GM21381 (cell line): ENCODE measurements around the gene AGBL1.

Source experiments
- ATAC-seq: cut with Tn5 transposase; IDR thresholded peaks from one replicate; pipeline ENCODE4 v1.9.1; 2021; ENCODE audit warnings: mild to moderate bottlenecking, moderate library complexity; ENCODE audit not compliant: unreplicated experiment

Gene AGBL1

GRCh38 chr15:86316726-86317383 is 237.2 kb downstream of the AGBL1 start:
- ATAC-seq: no peak

- no peak for ATAC-seq
These were observed 237.7 kb downstream of the AGBL1 start for GRCh38 chr15:86317384-86317740.

- no peak for ATAC-seq
These were observed 243.0 kb downstream of the AGBL1 start for GRCh38 chr15:86322629-86323028.

DNA sequence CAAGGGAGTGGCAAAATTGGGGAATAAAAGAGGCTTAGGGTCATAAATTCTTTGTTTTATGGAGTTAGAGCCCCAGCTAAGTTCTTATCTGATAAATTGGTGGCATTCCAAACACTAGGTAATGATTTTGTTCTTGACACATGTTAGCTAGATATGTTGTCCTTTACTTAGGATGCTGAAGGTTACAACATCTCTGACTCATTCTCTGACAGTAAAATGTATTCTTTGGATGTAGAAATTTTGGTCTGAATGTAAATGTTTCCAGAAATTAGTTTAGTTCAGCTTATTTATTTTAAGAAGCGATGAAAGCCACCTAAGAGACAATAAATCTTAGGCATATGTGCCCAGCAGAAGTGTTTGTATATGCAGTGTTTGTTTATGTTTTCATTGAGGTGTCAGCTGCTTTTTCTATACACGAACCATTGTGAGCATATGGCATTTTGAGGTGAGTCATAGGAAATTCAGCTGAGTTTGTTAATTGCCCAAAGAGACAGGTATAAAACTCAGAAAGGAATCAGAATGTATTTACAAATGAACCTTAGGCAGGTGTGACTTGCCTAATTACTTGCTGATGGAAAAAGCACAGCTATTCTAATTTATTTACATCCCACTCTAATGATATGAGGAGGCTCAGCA is 247.7 kb downstream of the AGBL1 start:
- ATAC-seq: no peak

DNA sequence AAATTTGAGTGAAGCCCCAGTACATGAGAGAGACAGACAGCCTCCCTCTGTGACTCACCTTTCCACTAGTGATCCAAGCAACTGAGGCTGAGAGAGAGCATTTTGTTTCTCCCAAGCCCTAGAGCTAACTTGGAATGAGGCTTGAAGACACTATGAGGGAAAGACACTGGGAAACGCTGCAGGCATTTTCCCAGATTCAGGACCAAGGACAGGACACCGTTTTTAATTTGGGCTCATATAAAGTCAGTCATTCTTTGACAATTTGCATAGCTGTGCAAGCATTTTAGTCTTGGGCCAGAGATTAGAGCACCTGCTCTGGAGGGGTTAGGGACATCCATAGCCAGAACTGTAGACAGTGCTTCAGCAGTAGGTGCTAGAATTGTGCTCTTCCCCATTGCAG is 249.0 kb downstream of the AGBL1 start:
- ATAC-seq: no peak

- ATAC-seq: no peak
These were observed 249.8 kb downstream of the AGBL1 start for GRCh38 chr15:86329311-86330013.

DNA sequence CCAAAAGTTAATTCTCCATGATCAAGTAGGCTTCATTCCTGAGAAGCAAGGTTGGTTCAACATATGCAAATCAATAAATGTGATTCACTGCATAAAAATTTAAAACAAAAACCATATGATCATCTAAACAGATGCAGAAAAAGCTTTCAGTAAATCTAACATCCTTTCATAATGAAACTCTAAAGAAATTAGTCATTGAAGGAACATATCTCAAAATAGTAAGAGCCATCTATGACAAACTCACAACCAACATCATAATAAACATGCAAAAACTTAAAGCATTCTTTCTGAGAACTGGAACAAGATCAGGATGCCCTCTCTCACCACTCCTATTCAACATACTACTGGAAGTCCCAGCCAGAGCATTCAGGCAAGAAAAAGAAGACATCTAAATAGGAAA is 254.1 kb downstream of the AGBL1 start:
- no peak for ATAC-seq

GRCh38 chr15:86336051-86336788 is 256.5 kb downstream of the AGBL1 start:
- ATAC-seq: no peak

DNA sequence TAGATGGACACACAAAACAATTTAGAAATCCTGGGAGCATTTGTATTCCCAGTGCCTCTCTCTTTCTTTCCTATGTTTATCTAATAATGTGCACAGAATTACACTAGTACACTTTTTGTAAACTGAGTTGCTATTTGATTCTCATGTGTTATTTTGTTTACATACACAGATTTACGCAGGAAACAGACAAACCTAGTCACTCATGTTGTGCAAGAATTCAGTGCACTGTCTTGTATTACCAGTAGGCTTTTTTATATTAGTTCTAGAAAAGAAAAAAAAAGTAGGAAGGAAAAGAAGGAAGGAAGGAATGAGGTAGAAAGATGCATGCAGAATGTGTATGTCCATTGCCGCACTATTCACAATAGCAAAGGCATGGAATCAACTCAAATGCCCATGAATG is 257.4 kb downstream of the AGBL1 start:
- ATAC-seq: no peak

DNA sequence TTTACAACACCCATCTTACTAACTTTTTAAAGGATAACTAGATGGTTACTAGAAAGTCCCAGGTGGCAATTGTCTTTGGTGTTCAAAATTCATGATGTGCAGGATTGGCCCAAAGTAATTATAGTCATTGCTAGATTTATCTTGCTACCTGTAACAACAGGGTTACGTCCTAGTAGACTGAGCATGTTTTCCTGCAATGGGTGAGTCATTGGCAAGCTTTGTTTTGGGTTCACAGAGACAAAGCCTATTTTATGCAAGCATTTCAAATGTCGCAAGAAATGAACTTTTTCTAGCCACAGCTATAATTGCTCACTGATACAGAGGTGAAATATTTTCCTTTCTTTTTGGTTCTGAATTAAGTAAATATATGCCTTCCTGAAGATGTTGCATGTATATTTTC is 267.6 kb downstream of the AGBL1 start:
- no peak for ATAC-seq

GRCh38 chr15:86349565-86349964 is 269.9 kb downstream of the AGBL1 start:
- no peak for ATAC-seq

DNA sequence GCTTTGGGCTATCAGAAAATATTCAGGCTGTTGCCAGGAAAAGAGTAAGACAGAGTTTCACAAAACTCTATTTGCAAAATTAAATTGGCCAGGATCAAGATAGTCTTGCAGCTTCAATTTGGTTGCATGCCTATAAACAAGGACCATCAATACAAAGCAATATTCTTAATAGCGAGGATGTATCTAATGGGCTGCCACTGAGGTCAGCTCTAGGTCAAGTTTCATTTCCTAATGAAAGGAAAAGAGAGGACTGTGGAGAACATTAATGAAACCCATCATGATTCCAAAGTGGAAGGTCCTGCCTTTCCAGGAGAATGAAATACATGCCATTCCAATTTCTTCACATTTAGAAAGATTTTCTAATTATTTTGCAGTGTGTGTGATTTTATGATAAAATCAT is 273.5 kb downstream of the AGBL1 start:
- ATAC-seq: no peak

- no peak for ATAC-seq
These were observed 275.7 kb downstream of the AGBL1 start for GRCh38 chr15:86355361-86355760.

DNA sequence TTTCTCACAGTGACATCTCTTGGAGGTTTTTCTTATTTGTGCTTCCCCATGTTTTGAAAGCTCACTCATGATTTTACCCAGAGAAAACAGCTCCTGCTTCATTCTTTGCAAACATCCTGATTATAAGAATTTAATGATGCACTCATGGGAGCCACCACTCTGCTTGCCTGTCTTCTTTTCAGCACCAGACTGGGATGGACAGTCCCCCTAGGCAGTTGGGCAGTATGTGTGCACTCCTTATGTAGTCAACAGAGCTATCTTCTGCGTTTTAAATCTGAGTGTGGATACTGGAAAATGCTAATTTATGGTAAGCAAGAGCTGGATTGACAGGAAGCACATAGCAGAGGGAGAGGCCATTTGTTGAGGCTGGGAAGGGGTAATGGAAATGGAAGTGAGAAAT is 276.1 kb downstream of the AGBL1 start:
- ATAC-seq: no peak

DNA sequence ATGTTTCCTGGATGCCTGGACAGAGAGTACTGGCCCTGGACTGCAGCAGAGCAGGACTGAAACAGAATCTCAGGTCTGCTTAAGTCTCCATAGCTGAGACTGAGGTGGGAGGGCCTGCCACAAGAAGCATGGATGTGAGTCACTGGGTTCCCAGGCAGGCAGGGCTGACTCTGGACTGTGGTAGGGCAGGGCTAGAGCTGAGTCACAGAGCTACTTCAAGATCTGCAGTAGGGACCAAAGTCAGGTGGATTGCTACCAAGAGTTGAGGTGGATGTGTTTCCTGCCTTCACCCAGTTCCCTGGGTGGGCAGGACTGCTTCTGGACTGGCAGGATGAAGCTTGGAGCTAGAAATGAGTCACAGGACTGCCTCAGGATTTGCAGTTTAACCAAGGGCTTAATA is 282.9 kb downstream of the AGBL1 start:
- no peak for ATAC-seq

GRCh38 chr15:86373147-86373546 is 293.5 kb downstream of the AGBL1 start:
- no peak for ATAC-seq

- no peak for ATAC-seq
These were observed 296.1 kb downstream of the AGBL1 start for GRCh38 chr15:86375733-86376280.

GRCh38 chr15:86377914-86378313 is 298.2 kb downstream of the AGBL1 start:
- no peak for ATAC-seq

- no peak for ATAC-seq
These were observed 302.7 kb downstream of the AGBL1 start for GRCh38 chr15:86382341-86382740.

DNA sequence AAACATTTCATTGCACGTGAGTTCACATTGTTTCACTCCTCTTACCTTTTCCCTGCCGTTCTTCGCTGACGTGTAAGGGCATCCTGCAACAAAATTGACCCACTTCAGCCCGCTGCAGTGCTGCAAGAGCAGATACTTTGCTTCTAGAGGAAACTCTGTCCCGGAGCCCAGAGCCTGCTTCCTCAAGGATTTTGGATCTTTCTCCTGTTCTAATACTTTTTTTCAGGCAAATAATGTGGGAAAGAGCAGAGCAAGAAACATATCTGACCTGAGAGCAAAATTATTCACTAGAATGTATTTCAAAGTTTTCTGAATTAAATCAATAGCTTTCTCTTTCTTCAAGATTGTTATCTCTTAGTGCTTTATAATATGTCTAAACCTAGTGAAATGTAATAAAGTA is 303.9 kb downstream of the AGBL1 start:
- ATAC-seq: no peak

GRCh38 chr15:86384186-86384585 is 304.5 kb downstream of the AGBL1 start:
- no peak for ATAC-seq
